GM12878 (cell line): ENCODE measurements around the gene POLR1G. TPM values are rescaled to one million over a fixed set of nuclear protein-coding genes. Genes with fewer than 3 reads are reported as not detected.

Experiments
- BCL3 ChIP-seq: IDR thresholded peaks from 2 replicates; pipeline ENCODE4 v1.6.1; 2011; ENCODE audit warnings: borderline replicate concordance, low read depth, mild to moderate bottlenecking, moderate library complexity, low read length; ENCODE audit not compliant: insufficient read depth, poor library complexity, severe bottlenecking
- BRCA1 ChIP-seq: IDR thresholded peaks from 2 replicates; pipeline ENCODE4 v1.6.1; 2011; ENCODE audit warnings: low read depth, low read length, improper control_type of control experiment
- CEBPB ChIP-seq, 2 experiments: fragments of 150-350 bp in 1 of 2; IDR thresholded peaks; 2 replicates each; pipeline ENCODE4 v1.6.1; 2012 to 2014; ENCODE audit warnings: low read depth in 2 of 2, low read length in 2 of 2, borderline replicate concordance in 1 of 2, inconsistent platforms in 1 of 2
- CUX1 ChIP-seq: IDR thresholded peaks from 2 replicates; pipeline ENCODE4 v1.6.1; 2012; ENCODE audit warnings: improper control_type of control experiment, low read depth, low read length; ENCODE audit not compliant: insufficient replicate concordance
- EED ChIP-seq: sonication (generic); IDR thresholded peaks from 2 replicates; pipeline ENCODE4 v1.6.1; 2016; ENCODE audit warnings: antibody characterized with exemption, low read depth
- GABPA ChIP-seq: IDR thresholded peaks from 2 replicates; pipeline ENCODE4 v1.6.1; 2014; ENCODE audit warnings: antibody characterized with exemption, low read depth, mild to moderate bottlenecking, inconsistent platforms
- GATAD2B ChIP-seq: fragments of 450-650 bp; conservative IDR thresholded peaks from 2 replicates; pipeline ENCODE4 v1.6.1; 2017; ENCODE audit warnings: low read depth, mild to moderate bottlenecking, moderate library complexity
- MAX ChIP-seq: IDR thresholded peaks from 2 replicates; pipeline ENCODE4 v1.6.1; 2012; ENCODE audit warnings: low read depth, low read length, improper control_type of control experiment
- NR2F1 ChIP-seq: fragments of 450-650 bp; conservative IDR thresholded peaks from 2 replicates; pipeline ENCODE4 v1.6.1; 2017; ENCODE audit warnings: mild to moderate bottlenecking
- PML ChIP-seq: IDR thresholded peaks from 2 replicates; pipeline ENCODE4 v1.6.1; 2012; ENCODE audit warnings: low read length, inconsistent platforms
- SMAD5 ChIP-seq: IDR thresholded peaks from 2 replicates; pipeline ENCODE4 v1.6.1; 2016; ENCODE audit warnings: antibody characterized with exemption, low read depth
- SPI1 ChIP-seq: IDR thresholded peaks from 2 replicates; pipeline ENCODE4 v1.6.1; 2011; ENCODE audit warnings: low read depth, mild to moderate bottlenecking, low read length, moderate library complexity, borderline replicate concordance; ENCODE audit not compliant: insufficient read depth
- ZBED1 ChIP-seq: IDR thresholded peaks from 2 replicates; pipeline ENCODE4 v1.6.1; 2016; ENCODE audit warnings: borderline replicate concordance
- ZNF384 ChIP-seq: IDR thresholded peaks from 2 replicates; pipeline ENCODE4 v1.6.1; 2012; ENCODE audit warnings: low read depth, mild to moderate bottlenecking, low read length, improper control_type of control experiment, borderline replicate concordance
- ZSCAN29 ChIP-seq: fragments of 450-650 bp; IDR thresholded peaks from 2 replicates; pipeline ENCODE4 v1.6.1; 2017; ENCODE audit warnings: mild to moderate bottlenecking, moderate library complexity
- polyA plus RNA-seq, 11 experiments: library from polyadenylated mRNA; depleted of rRNA in 4 of 11; unstranded in 6 of 11; stranded (reverse) in 5 of 11; fragments of >200 nt; fragmentation: Nextera tagmentation in 4 of 11; fragmentation: Illumina TruSeq in 1 of 11; extraction: Ambion mirVana in 4 of 11; extraction: Trizol in 1 of 11; gene quantifications; 1 replicate in 1 of 11; 2 replicates in 10 of 11; pipeline versions ENCODE4 v1.2.1 to v1.2.3, GENCODE V29; 2011 to 2016; ENCODE audit warnings: inconsistent platforms in 2 of 11, missing spikeins in 2 of 11, low read depth in 1 of 11
- total RNA-seq, 4 experiments: library from RNA; depleted of rRNA in 3 of 4; stranded (reverse); fragments of >200 nt in 3 of 4; fragmentation: Illumina TruSeq in 1 of 4; extraction: Trizol in 1 of 4; gene quantifications; 2 replicates each; pipeline versions ENCODE4 v1.2.1 to v1.2.3, GENCODE V29; 2013 to 2021
- TF ChIP-seq, protein P1 (sequence below): IDR thresholded peaks from 2 replicates; pipeline ENCODE4 v1.6.1; 2011; ENCODE audit warnings: low read depth, low read length, improper control_type of control experiment, borderline replicate concordance
- TF ChIP-seq, protein P2 (sequence below): fragments of 450-650 bp; IDR thresholded peaks from 2 replicates; pipeline ENCODE4 v1.6.1; 2016; ENCODE audit warnings: mild to moderate bottlenecking

The POLR1G gene
- total and polyA plus RNA-seq, 10 of the 15 experiments (the other 5 are each of a cell fraction or from before 2014, with no cell fraction given): 2.0 to 30.9 (median 20.5) TPM

- TF ChIP-seq SMAD5 (no peak), CUX1 (no peak), GABPA (no peak), PML (no peak), SPI1 (no peak), GATAD2B (no peak), ZBED1 (no peak), ZSCAN29 (no peak), BRCA1 (no peak), ZNF384 (no peak), NR2F1 (peak; percentile 9; the same call in 1 of the 2 replicates), MAX (0 out of 2 replicates have a peak, but pooled peaks have one; percentile 20), BCL3 (no peak), EED (0 out of 2 replicates have a peak, but pooled peaks have one; percentile 2), CEBPB (IDR thresholded peaks at IDR 0.05; ENCODE audit: borderline replicate concordance in 1 of 2, low read depth in 2 of 2, low read length in 2 of 2) (no peak)
- TF ChIP-seq, protein P1, sequence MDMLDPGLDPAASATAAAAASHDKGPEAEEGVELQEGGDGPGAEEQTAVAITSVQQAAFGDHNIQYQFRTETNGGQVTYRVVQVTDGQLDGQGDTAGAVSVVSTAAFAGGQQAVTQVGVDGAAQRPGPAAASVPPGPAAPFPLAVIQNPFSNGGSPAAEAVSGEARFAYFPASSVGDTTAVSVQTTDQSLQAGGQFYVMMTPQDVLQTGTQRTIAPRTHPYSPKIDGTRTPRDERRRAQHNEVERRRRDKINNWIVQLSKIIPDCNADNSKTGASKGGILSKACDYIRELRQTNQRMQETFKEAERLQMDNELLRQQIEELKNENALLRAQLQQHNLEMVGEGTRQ: no peak
- TF ChIP-seq, protein P2, sequence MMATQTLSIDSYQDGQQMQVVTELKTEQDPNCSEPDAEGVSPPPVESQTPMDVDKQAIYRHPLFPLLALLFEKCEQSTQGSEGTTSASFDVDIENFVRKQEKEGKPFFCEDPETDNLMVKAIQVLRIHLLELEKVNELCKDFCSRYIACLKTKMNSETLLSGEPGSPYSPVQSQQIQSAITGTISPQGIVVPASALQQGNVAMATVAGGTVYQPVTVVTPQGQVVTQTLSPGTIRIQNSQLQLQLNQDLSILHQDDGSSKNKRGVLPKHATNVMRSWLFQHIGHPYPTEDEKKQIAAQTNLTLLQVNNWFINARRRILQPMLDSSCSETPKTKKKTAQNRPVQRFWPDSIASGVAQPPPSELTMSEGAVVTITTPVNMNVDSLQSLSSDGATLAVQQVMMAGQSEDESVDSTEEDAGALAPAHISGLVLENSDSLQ: 0 out of 2 replicates have a peak, but pooled peaks have one; percentile 11
Observed at GRCh38 chr19:45404557-45405434, 1.6 kb upstream of the POLR1G start, which contains the start of gene PPP1R13L (continued).
